Activated CD8-positive, alpha-beta T cell treated with anti-CD3 and anti-CD28 coated beads for 36 hours (primary cell): Measurements from ENCODE around the gene ACOD1. TPM values are rescaled to one million over a fixed set of nuclear protein-coding genes. Genes with fewer than 3 reads are reported as not detected.

Experiments used
- ATAC-seq: fragments of 200-7000 bp; cut with Tn5 transposase; one replicate; pipeline ENCODE4 v1.10.0; 2021; ENCODE audit warnings: mild to moderate bottlenecking, moderate library complexity
- CTCF ChIA-PET: fragments of 350-600 bp; sonication (Branson Sonifier 250); formaldehyde crosslinking; loops from one replicate; lab custom pipeline; 2021; ENCODE audit warnings: antibody characterized with exemption; lab: Charles Lee
- POLR2A ChIA-PET: fragments of 350-600 bp; sonication (Branson Sonifier 250); formaldehyde crosslinking; loops from one replicate; lab custom pipeline; 2021; ENCODE audit warnings: antibody characterized with exemption; lab: Charles Lee
- DNase-seq: peaks from one replicate; pipeline ENCODE4 v3.0.0-alpha.2; 2020
- H3K27ac Mint-ChIP-seq: one replicate; pipeline ENCODE4 v1.8.0; 2021; ENCODE audit warnings: mild to moderate bottlenecking, mixed read lengths
- H3K27me3 Mint-ChIP-seq: one replicate; pipeline ENCODE4 v1.8.0; 2021; ENCODE audit warnings: mixed read lengths
- H3K36me3 Mint-ChIP-seq: one replicate; pipeline ENCODE4 v1.8.0; 2021; ENCODE audit warnings: low read depth, mixed read lengths
- H3K4me1 Mint-ChIP-seq: one replicate; pipeline ENCODE4 v1.8.0; 2021; ENCODE audit warnings: low read depth, mixed read lengths
- H3K4me3 Mint-ChIP-seq: one replicate; pipeline ENCODE4 v1.8.0; 2021; ENCODE audit warnings: mild to moderate bottlenecking, moderate library complexity, mixed read lengths
- H3K9me3 Mint-ChIP-seq: one replicate; pipeline ENCODE4 v1.8.0; 2021; ENCODE audit warnings: mixed read lengths
- intact Hi-C: fragments of 100-400 bp; cut with micrococcal nuclease; formaldehyde crosslinking; loops from one replicate; pipeline ENCODE4 v1.10.0; 2022
- total RNA-seq, 2 experiments: library from RNA; stranded (reverse); gene quantifications; one replicate each; pipeline ENCODE4 v1.2.3, GENCODE V29; 2021
- TF ChIP-seq, protein P1 (sequence below): fragments of 200-600 bp; IDR thresholded peaks from one replicate; pipeline ENCODE4 v1.8.0; 2022; ENCODE audit warnings: antibody characterized with exemption, mild to moderate bottlenecking

ACOD1 gene
- total RNA-seq, 2 experiments from 2014 or later: not detected

DNA sequence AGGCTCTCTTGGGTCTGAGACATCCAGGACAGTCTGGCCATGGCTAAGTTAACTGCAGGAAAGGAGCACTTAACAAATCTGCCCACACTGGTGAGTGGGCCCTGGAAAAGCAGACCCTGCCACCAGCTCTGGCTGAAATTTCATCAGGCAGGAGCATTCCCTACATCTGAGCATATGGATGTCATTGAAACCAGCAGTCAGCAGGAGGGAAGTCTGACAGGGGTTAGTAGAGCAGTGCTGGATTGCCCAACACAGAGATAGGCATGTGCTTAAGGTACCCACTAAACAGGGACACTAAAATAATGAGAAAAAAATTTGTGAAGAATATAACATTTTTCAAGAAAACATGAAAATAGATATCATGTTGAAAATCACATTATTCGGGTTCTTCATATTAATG is 13.6 kb upstream of the ACOD1 start:
- no peaks in the 10 kb centered on the region for H3K9me3 Mint-ChIP-seq
- H3K27ac Mint-ChIP-seq: no peak overlapping the region
- ATAC-seq (no peak), DNase-seq (no peak)
- ChIA-PET POLR2A (no interaction called here), CTCF (no interaction called here)
- TF ChIP-seq, protein P1, sequence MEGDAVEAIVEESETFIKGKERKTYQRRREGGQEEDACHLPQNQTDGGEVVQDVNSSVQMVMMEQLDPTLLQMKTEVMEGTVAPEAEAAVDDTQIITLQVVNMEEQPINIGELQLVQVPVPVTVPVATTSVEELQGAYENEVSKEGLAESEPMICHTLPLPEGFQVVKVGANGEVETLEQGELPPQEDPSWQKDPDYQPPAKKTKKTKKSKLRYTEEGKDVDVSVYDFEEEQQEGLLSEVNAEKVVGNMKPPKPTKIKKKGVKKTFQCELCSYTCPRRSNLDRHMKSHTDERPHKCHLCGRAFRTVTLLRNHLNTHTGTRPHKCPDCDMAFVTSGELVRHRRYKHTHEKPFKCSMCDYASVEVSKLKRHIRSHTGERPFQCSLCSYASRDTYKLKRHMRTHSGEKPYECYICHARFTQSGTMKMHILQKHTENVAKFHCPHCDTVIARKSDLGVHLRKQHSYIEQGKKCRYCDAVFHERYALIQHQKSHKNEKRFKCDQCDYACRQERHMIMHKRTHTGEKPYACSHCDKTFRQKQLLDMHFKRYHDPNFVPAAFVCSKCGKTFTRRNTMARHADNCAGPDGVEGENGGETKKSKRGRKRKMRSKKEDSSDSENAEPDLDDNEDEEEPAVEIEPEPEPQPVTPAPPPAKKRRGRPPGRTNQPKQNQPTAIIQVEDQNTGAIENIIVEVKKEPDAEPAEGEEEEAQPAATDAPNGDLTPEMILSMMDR: no peak
- intact Hi-C loops: no loop called here
- H3K27me3 Mint-ChIP-seq: peaks cover 1% of the 10 kb centered on the region
- no peaks in the 10 kb centered on the region for H3K4me1 Mint-ChIP-seq
- no peak overlapping the region for H3K4me3 Mint-ChIP-seq
- H3K36me3 Mint-ChIP-seq: no peaks in the 10 kb centered on the region

DNA sequence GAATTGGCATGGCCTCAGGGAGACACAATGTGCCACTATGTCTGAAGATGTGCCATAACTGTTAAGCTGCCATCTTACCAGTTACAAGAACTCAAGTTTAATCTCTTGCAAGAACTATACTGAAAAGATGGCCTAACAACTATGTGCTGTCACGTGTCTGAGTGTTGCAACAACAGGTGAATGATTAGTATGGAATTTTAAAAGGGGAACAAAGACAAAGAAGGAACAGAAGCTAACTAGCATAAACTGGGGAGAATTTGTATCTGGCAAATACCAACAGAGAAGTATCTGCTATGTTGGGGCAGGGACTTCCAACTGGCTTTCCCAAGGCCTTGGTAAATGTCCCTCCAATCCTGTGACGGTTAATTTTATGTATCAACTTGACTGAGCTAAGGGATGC is 11.5 kb upstream of the ACOD1 start:
- ATAC-seq (no peak), DNase-seq (no peak)
- ChIA-PET CTCF (no interaction called here), POLR2A (no interaction called here)
- Mint-ChIP-seq H3K4me3 (no peak overlapping the region), H3K27ac (no peak overlapping the region), H3K36me3 (no peaks in the 10 kb centered on the region), H3K9me3 (no peaks in the 10 kb centered on the region), H3K27me3 (peaks cover 1% of the 10 kb centered on the region), H3K4me1 (no peaks in the 10 kb centered on the region)
- intact Hi-C loops: no loop called here
- TF ChIP-seq, protein P1: no peak

DNA sequence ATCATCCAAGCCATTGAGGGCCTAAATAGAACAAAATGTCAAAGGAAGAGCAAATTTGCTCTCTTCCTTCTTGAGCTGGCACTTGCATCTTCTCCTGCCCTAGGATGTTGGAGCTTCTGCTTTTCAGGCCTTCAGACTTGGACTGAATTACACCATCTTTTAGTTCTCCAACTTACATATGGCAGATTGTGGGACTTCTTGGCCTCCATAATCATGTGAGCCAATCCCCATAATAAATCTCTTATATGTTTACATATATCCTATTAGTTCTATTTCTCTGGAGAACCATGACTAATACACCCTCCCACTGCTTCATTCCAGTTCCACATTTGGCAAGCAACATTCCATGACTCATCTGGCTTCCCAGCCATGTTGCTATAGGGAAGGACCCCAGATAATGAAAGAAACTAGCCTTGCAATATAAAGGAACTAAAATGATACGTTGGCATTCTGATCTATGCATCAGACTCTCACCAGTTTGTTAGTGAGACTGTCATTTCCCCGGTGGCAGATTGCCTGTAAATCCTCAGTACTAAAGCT is 11.0 kb upstream of the ACOD1 start:
- intact Hi-C loops: no loop called here
- TF ChIP-seq, protein P1: no peak
- POLR2A ChIA-PET: no interaction called here
- H3K4me1 Mint-ChIP-seq: no peaks in the 10 kb centered on the region
- H3K4me3 Mint-ChIP-seq: no peak overlapping the region
- H3K36me3 Mint-ChIP-seq: no peaks in the 10 kb centered on the region
- CTCF ChIA-PET: no interaction called here
- H3K27ac Mint-ChIP-seq: no peak overlapping the region
- DNase-seq (no peak), ATAC-seq (no peak)
- no peaks in the 10 kb centered on the region for H3K9me3 Mint-ChIP-seq
- H3K27me3 Mint-ChIP-seq: no peaks in the 10 kb centered on the region

DNA sequence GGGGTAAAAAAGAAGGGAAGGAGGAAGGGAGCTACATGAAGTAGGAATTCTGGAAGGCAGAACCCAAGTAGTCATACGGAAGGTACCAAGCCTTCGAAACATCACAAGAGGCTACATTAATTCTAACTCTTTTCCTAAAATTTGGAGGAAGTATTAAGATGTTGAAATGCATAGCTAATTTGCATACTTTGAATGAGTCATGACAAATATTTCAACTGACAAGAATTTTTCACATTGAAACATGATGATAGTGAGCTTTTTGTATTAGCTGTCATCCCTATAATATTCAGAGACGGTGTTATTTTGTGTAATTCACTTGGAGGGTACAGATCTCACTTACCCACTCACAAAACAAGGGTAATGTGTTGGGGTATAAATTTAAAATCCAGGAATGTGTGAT is 9.1 kb upstream of the ACOD1 start:
- ChIA-PET CTCF (interaction anchor here (1.7 kb wide), 1 partner anchor 36 kb away, joined by 3 read pairs; no protein-coding TSS in a partner anchor), POLR2A (interaction anchor here (0.6 kb wide), 2 partner anchors 64 to 1271 kb away, joined by 3 read pairs; no protein-coding TSS in a partner anchor)
- Mint-ChIP-seq H3K36me3 (no peaks in the 10 kb centered on the region), H3K4me3 (no peak overlapping the region), H3K27me3 (no peaks in the 10 kb centered on the region), H3K4me1 (no peaks in the 10 kb centered on the region), H3K27ac (no peak overlapping the region), H3K9me3 (no peaks in the 10 kb centered on the region)
- TF ChIP-seq, protein P1: no peak
- DNase-seq: no peak
- intact Hi-C loops: no loop called here
- no peak for ATAC-seq

DNA sequence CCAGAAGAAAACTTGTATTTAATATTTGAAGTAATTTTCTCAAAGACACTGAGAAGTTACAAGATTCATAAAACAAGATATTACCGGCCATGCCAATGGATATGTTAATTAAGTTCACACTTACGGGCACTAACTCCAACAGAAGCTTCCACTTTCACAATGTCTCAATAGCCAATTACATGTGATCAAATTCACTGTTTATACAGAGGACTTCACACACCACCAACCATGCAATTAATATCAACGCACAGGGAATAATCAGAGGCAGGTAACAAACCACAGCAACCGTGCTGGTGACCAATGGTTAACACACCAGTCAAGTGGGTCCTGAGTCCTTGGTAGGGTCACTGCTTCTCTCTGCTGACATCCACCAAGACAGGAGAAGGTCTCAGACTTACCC is 5.9 kb upstream of the ACOD1 start:
- Mint-ChIP-seq H3K36me3 (no peaks in the 10 kb centered on the region), H3K27ac (no peak overlapping the region), H3K9me3 (peaks cover 3% of the 10 kb centered on the region), H3K4me1 (no peaks in the 10 kb centered on the region), H3K4me3 (no peak overlapping the region), H3K27me3 (no peaks in the 10 kb centered on the region)
- ChIA-PET POLR2A (no interaction called here), CTCF (no interaction called here)
- TF ChIP-seq, protein P1: no peak
- no peak for ATAC-seq
- no peak for DNase-seq
- intact Hi-C loops: no loop called here
